MM.1S (cell line): ENCODE data around the gene MAGI2.

ENCODE experiments used
- EZH2 ChIP-seq: fragments of 300-600 bp; sonication (generic); optimal IDR thresholded peaks from 2 replicates; pipeline ENCODE3; 2017; ENCODE audit warnings: low read depth, mild to moderate bottlenecking, antibody characterized with exemption, low read length, mixed read lengths
- TF ChIP-seq, protein P1 (sequence below): fragments of 300-600 bp; sonication (generic); IDR thresholded peaks from 2 replicates; pipeline ENCODE4 v1.5.1; 2016; ENCODE audit warnings: antibody characterized with exemption, low read length, mixed read lengths

- no peak for TF ChIP-seq EZH2
- TF ChIP-seq, protein P1, sequence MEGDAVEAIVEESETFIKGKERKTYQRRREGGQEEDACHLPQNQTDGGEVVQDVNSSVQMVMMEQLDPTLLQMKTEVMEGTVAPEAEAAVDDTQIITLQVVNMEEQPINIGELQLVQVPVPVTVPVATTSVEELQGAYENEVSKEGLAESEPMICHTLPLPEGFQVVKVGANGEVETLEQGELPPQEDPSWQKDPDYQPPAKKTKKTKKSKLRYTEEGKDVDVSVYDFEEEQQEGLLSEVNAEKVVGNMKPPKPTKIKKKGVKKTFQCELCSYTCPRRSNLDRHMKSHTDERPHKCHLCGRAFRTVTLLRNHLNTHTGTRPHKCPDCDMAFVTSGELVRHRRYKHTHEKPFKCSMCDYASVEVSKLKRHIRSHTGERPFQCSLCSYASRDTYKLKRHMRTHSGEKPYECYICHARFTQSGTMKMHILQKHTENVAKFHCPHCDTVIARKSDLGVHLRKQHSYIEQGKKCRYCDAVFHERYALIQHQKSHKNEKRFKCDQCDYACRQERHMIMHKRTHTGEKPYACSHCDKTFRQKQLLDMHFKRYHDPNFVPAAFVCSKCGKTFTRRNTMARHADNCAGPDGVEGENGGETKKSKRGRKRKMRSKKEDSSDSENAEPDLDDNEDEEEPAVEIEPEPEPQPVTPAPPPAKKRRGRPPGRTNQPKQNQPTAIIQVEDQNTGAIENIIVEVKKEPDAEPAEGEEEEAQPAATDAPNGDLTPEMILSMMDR = no peak
Observed at GRCh38 chr7:78220754-78221153, 1232.7 kb downstream of the MAGI2 start.
